MCF 10A (cell line): ENCODE data around the gene IRF2BP1. TPM values are rescaled to one million over a fixed set of nuclear protein-coding genes. Genes with fewer than 3 reads are reported as not detected.

ENCODE experiments used
- BruUV-seq: library from RNA; stranded (reverse); fragments of 400-500 nt; replicated peaks from 2 replicates; lab custom pipeline; 2021; lab: Mats Ljungman, UMichigan
- CTCF ChIA-PET: fragments of 300-600 bp; sonication (Branson Sonifier 250); formaldehyde crosslinking; extraction: SDS; loops from one replicate; lab custom pipeline; 2021; ENCODE audit warnings: antibody characterized with exemption, inconsistent platforms; lab: Yijun Ruan, JAX
- POLR2A ChIA-PET: fragments of 300-600, 350-650 bp; sonication (Branson Sonifier 250); formaldehyde crosslinking; extraction: SDS; loops from one replicate; lab custom pipeline; 2020; ENCODE audit warnings: antibody characterized with exemption, inconsistent platforms; lab: Yijun Ruan, JAX
- DNase-seq: peaks from one replicate; pipeline ENCODE4 v3.0.0-alpha.2; 2018; ENCODE audit not compliant: unreplicated experiment
- H3K27ac Mint-ChIP-seq: one replicate; pipeline ENCODE4 v1.8.0; 2022; ENCODE audit warnings: mild to moderate bottlenecking, low read depth, mixed read lengths; ENCODE audit not compliant: unreplicated experiment
- H3K27me3 Mint-ChIP-seq: one replicate; pipeline ENCODE4 v1.8.0; 2022; ENCODE audit warnings: mixed read lengths; ENCODE audit not compliant: insufficient read depth, unreplicated experiment
- H3K36me3 Mint-ChIP-seq: one replicate; pipeline ENCODE4 v1.8.0; 2022; ENCODE audit warnings: mild to moderate bottlenecking, moderate library complexity, mixed read lengths; ENCODE audit not compliant: insufficient read depth, unreplicated experiment
- H3K4me1 Mint-ChIP-seq: one replicate; pipeline ENCODE4 v1.8.0; 2022; ENCODE audit warnings: mixed read lengths; ENCODE audit not compliant: insufficient read depth, unreplicated experiment
- H3K4me3 Mint-ChIP-seq: one replicate; pipeline ENCODE4 v1.8.0; 2022; ENCODE audit warnings: mild to moderate bottlenecking, moderate library complexity, mixed read lengths; ENCODE audit not compliant: unreplicated experiment
- H3K9me3 Mint-ChIP-seq: one replicate; pipeline ENCODE4 v1.8.0; 2022; ENCODE audit warnings: mixed read lengths; ENCODE audit not compliant: unreplicated experiment
- intact Hi-C: fragments of 100-400 bp; cut with micrococcal nuclease; formaldehyde crosslinking; loops from 2 replicates; pipeline ENCODE4 v1.14.1; 2022
- total RNA-seq: library from RNA; stranded (reverse); gene quantifications from 2 replicates; pipeline ENCODE4 v1.2.3, GENCODE V29; 2022
- TF ChIP-seq, protein P1 (sequence below): fragments of 200-600 bp; IDR thresholded peaks from one replicate; pipeline ENCODE4 v1.8.0; 2022; ENCODE audit warnings: antibody characterized with exemption, mild to moderate bottlenecking; ENCODE audit not compliant: unreplicated experiment

Gene IRF2BP1
- total RNA-seq, 1 experiment from 2014 or later: 18.1 TPM

DNA sequence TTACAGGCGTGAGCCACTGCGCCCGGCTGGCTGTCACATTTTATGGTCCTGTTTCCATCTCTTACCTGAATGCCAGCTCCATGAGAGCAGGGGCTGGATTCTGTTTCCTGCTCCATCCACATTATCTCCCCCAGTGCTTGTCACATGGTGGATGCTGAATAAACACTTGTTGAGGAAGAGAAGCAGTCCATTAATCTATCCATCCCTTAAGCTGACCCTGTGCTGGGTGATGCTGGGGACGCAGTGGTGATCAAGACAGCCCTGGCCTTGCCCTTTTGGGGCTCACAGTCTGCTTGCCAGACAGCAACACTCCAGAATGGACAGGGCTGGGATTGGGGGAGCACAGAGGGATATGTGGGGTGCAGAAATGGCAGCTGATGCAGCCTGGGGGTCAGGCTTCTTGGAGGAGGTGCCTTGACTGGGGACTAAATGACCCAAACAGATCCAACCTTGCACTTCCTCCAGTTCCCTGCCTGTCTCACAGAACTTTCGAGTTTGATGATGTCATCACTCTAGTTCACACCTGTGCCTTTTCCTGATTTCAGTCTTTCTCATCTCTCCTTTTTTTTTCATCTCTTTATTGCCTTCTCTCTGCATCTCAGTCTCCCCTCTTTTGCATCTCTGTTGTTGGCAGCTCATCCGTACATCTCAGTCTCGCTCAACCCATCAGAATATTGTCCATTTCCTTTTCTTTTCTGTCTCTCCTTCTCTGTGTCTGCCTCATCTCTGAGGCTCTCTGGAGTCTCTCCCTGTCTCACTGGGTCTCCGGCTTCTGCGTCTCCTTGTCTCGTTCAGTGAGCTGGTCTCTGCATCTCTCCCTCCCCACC is 4.6 kb downstream of the IRF2BP1 start:
- no peak overlapping the region for H3K27ac Mint-ChIP-seq
- H3K4me3 Mint-ChIP-seq: no peak overlapping the region
- peaks cover 10% of the 10 kb centered on the region for H3K4me1 Mint-ChIP-seq
- intact Hi-C loops: loop anchor here (10.0 kb wide), 1 partner anchor 114 kb away; the partner anchor contains the start of gene CCDC61
- BruUV-seq: no TSS peak
- CTCF ChIA-PET: interaction anchor here (0.6 to 1.7 kb wide), 7 partner anchors 12 to 201 kb away, joined by 3 to 7 read pairs (median 3); partner anchors contain the start of gene MYPOP
- TF ChIP-seq, protein P1, sequence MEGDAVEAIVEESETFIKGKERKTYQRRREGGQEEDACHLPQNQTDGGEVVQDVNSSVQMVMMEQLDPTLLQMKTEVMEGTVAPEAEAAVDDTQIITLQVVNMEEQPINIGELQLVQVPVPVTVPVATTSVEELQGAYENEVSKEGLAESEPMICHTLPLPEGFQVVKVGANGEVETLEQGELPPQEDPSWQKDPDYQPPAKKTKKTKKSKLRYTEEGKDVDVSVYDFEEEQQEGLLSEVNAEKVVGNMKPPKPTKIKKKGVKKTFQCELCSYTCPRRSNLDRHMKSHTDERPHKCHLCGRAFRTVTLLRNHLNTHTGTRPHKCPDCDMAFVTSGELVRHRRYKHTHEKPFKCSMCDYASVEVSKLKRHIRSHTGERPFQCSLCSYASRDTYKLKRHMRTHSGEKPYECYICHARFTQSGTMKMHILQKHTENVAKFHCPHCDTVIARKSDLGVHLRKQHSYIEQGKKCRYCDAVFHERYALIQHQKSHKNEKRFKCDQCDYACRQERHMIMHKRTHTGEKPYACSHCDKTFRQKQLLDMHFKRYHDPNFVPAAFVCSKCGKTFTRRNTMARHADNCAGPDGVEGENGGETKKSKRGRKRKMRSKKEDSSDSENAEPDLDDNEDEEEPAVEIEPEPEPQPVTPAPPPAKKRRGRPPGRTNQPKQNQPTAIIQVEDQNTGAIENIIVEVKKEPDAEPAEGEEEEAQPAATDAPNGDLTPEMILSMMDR: no peak
- DNase-seq: no peak
- H3K27me3 Mint-ChIP-seq: peaks cover 17% of the 10 kb centered on the region
- POLR2A ChIA-PET: interaction anchor here (3.4 kb wide), 1 partner anchor 18 kb away, joined by 12 read pairs; the partner anchor contains the start of genes FOXA3 and SYMPK
- H3K36me3 Mint-ChIP-seq: peaks cover 12% of the 10 kb centered on the region
- H3K9me3 Mint-ChIP-seq: no peaks in the 10 kb centered on the region

DNA sequence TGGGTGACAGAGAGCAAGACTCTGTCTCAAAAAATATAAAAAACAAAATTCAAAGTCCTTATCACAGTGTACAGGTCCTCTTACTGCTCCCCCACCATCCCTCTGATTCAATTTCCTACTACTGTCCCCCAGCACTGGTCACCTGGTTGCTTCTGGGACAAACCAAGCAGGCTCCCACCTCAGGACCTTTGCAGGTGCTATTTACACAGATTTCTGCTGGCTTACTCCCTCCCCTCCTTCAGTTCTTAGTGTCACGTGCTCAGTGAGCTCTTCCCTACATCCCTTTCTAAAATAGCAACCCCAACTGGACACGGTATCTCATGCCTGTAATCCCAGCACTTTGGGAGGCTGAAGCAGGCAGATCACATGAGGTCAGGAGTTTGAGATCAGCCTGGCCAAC is 6.0 kb downstream of the IRF2BP1 start:
- peaks cover 7% of the 10 kb centered on the region for H3K4me1 Mint-ChIP-seq
- H3K27me3 Mint-ChIP-seq: peaks cover 31% of the 10 kb centered on the region
- TF ChIP-seq, protein P1: no peak
- H3K36me3 Mint-ChIP-seq: peaks cover 7% of the 10 kb centered on the region
- no peak overlapping the region for H3K4me3 Mint-ChIP-seq
- no peak overlapping the region for H3K27ac Mint-ChIP-seq
- POLR2A ChIA-PET: interaction anchor here (3.4 kb wide), 1 partner anchor 16 kb away, joined by 12 read pairs; the partner anchor contains the start of genes FOXA3 and SYMPK
- CTCF ChIA-PET: interaction anchor here (1.3 to 1.4 kb wide), 2 partner anchors 14 to 137 kb away, joined by 3 read pairs; no protein-coding TSS in a partner anchor
- BruUV-seq: no TSS peak
- intact Hi-C loops: loop anchor here (10.0 kb wide), 1 partner anchor 115 kb away; the partner anchor contains the start of gene CCDC61
- no peak for DNase-seq
- no peaks in the 10 kb centered on the region for H3K9me3 Mint-ChIP-seq

DNA sequence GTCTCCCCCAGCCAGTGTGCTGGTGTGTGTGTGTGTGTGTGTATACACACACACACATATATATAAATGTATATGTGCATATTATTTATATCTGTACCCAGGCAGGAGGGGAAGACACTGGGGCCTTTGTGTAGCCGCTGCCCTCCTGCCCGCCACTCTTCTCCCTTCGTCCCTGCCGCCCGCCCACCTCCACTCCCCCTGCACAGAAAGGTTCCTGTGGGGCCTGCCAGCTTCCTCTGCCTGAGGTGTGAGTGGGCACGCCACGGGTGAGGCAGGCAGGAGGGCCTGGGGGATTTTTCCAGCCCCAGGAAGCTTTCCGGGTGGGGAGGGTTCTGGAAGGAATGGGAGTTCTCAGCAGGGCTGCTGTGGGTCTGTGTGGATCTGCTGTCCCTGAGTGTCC is 6.9 kb downstream of the IRF2BP1 start:
- TF ChIP-seq, protein P1: no peak
- BruUV-seq: no TSS peak
- intact Hi-C loops: no loop called here
- no peak for DNase-seq
- POLR2A ChIA-PET: interaction anchor here (0.6 kb wide), 1 partner anchor 76 kb away, joined by 3 read pairs; no protein-coding TSS in a partner anchor
- Mint-ChIP-seq H3K4me1 (peaks cover 7% of the 10 kb centered on the region), H3K27ac (no peak overlapping the region), H3K27me3 (peaks cover 40% of the 10 kb centered on the region), H3K4me3 (no peak overlapping the region), H3K9me3 (no peaks in the 10 kb centered on the region), H3K36me3 (peaks cover 6% of the 10 kb centered on the region)
- CTCF ChIA-PET: interaction anchor here (0.7 kb wide), 3 partner anchors 62 to 485 kb away, joined by 3 read pairs; no protein-coding TSS in a partner anchor
